Measurements from ENCODE around the gene SP1. TPM values are rescaled to one million over a fixed set of nuclear protein-coding genes. Genes with fewer than 3 reads are reported as not detected.
"Not testable (repeated sequence)": the region's sequence is repeated elsewhere in the genome, so short reads cannot be mapped to it uniquely, and the experiment has no call there.

SP1 gene
- total RNA-seq, 2 donors from 2014 or later, result 83.6 to 96.8 TPM

GRCh38 chr12:53402871-53403270 lies 22.9 kb downstream of the SP1 start:
- intact Hi-C loops (cut with DNase I), result no loop called here
- H3K9ac ChIP-seq (ENCODE audit: low read depth in 2 of 2, low read length in 2 of 2), result no peak overlapping the region
- no peak for DNase-seq
- peaks cover 7% of the 10 kb centered on the region for H3K36me3 ChIP-seq
- TF ChIP-seq, protein P1, sequence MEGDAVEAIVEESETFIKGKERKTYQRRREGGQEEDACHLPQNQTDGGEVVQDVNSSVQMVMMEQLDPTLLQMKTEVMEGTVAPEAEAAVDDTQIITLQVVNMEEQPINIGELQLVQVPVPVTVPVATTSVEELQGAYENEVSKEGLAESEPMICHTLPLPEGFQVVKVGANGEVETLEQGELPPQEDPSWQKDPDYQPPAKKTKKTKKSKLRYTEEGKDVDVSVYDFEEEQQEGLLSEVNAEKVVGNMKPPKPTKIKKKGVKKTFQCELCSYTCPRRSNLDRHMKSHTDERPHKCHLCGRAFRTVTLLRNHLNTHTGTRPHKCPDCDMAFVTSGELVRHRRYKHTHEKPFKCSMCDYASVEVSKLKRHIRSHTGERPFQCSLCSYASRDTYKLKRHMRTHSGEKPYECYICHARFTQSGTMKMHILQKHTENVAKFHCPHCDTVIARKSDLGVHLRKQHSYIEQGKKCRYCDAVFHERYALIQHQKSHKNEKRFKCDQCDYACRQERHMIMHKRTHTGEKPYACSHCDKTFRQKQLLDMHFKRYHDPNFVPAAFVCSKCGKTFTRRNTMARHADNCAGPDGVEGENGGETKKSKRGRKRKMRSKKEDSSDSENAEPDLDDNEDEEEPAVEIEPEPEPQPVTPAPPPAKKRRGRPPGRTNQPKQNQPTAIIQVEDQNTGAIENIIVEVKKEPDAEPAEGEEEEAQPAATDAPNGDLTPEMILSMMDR (IDR thresholded peaks at IDR 0.05), result no peak
- no peaks in the 10 kb centered on the region for H3K4me1 ChIP-seq
- H3K27me3 ChIP-seq, result no peaks in the 10 kb centered on the region
- H3K27ac ChIP-seq, result no peak overlapping the region
- H3K9me3 ChIP-seq, result no peaks in the 10 kb centered on the region
- H3K4me3 ChIP-seq, result no peak overlapping the region

- Histone ChIP-seq H3K27ac (no peak overlapping the region), H3K9ac (ENCODE audit: low read depth in 2 of 2, low read length in 2 of 2) (no peak overlapping the region), H3K9me3 (no peaks in the 10 kb centered on the region), H3K36me3 (peaks cover 13% of the 10 kb centered on the region), H3K4me3 (no peak overlapping the region), H3K27me3 (no peaks in the 10 kb centered on the region), H3K4me1 (no peaks in the 10 kb centered on the region)
- no peak for DNase-seq
- intact Hi-C loops (cut with DNase I), result no loop called here
- TF ChIP-seq, protein P1 (IDR thresholded peaks at IDR 0.05), result no peak
Measured at GRCh38 chr12:53410951-53411350, 31.0 kb downstream of the SP1 start.

- TF ChIP-seq, protein P1 (IDR thresholded peaks at IDR 0.05), result no peak
- Histone ChIP-seq H3K9me3 (no peaks in the 10 kb centered on the region), H3K27ac (no peak overlapping the region), H3K27me3 (no peaks in the 10 kb centered on the region), H3K36me3 (peaks cover 6% of the 10 kb centered on the region), H3K4me3 (no peak overlapping the region), H3K9ac (ENCODE audit: low read depth in 2 of 2, low read length in 2 of 2) (no peak overlapping the region), H3K4me1 (no peaks in the 10 kb centered on the region)
- DNase-seq, result no peak
- intact Hi-C loops (cut with DNase I), result no loop called here
Measured at GRCh38 chr12:53413485-53414204, 33.7 kb downstream of the SP1 start.

- Histone ChIP-seq H3K4me1 (no peaks in the 10 kb centered on the region), H3K36me3 (peaks cover 6% of the 10 kb centered on the region), H3K9me3 (no peaks in the 10 kb centered on the region), H3K27me3 (no peaks in the 10 kb centered on the region), H3K9ac (ENCODE audit: low read depth in 2 of 2, low read length in 2 of 2) (no peak overlapping the region), H3K4me3 (no peak overlapping the region), H3K27ac (no peak overlapping the region)
- DNase-seq, result no peak
- TF ChIP-seq, protein P1 (IDR thresholded peaks at IDR 0.05), result no peak
- intact Hi-C loops (cut with DNase I), result no loop called here
Measured at GRCh38 chr12:53414756-53415417, 34.9 kb downstream of the SP1 start.

- intact Hi-C loops (cut with DNase I); H3K27ac ChIP-seq; H3K9ac ChIP-seq (ENCODE audit: low read depth in 2 of 2, low read length in 2 of 2); H3K36me3 ChIP-seq; H3K4me1 ChIP-seq; H3K9me3 ChIP-seq; DNase-seq; H3K27me3 ChIP-seq; H3K4me3 ChIP-seq: not testable (repeated sequence)
Measured at GRCh38 chr12:53415752-53416389, 35.9 kb downstream of the SP1 start.

DNA sequence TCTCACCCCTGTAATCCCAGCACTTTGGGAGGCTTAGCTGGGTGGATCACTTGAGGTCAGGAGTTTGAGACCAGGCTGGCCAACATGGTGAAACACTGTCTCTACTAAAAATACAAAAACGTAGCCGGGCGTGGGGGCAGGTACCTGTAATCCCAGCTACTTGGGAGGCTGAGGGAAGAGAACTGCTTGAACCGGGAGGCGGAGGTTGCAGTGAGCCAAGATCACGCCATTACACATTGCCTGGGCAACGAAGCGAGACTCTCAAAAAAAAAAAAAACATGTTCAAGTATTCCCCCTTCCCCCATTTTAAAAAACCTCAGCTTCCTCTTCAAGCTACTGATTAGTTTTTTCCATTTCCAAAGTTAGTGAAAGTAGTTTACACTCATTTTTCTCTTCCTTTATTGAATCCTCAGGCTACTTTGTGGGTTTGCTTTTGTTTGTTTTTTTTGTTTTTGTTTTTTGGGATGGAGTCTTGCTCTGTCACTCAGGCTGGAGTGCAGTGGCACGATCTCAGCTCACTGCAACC lies 37.4 kb downstream of the SP1 start:
- intact Hi-C loops (cut with DNase I); H3K4me1 ChIP-seq: not testable (repeated sequence)

More for the DNA sequence above, 37.4 kb downstream of the SP1 start:
- H3K36me3 ChIP-seq; H3K4me3 ChIP-seq; H3K27ac ChIP-seq; H3K9me3 ChIP-seq; DNase-seq; H3K9ac ChIP-seq (ENCODE audit: low read depth in 2 of 2, low read length in 2 of 2); H3K27me3 ChIP-seq: not testable (repeated sequence)
